Suprapubic skin (tissue), 3 donors: Measurements from ENCODE around the gene PSIP1.

Experiments
- POLR2AphosphoS5 ChIP-seq, 3 donors: sonication (generic); formaldehyde crosslinking; IDR thresholded peaks; one replicate each; pipeline ENCODE4 v1.6.1; 2017; ENCODE audit warnings: antibody characterized with exemption in 3 of 3
- TF ChIP-seq, protein P1 (sequence below), 2 donors: fragments of 200-600 bp in 1 of 2; fragments of 450-650 bp in 1 of 2; sonication (generic) in 1 of 2; IDR thresholded peaks; one replicate each; pipeline ENCODE4 v1.5.1; 2016 to 2019; ENCODE audit warnings: antibody characterized with exemption in 2 of 2, mild to moderate bottlenecking in 1 of 2, moderate library complexity in 1 of 2

DNA sequence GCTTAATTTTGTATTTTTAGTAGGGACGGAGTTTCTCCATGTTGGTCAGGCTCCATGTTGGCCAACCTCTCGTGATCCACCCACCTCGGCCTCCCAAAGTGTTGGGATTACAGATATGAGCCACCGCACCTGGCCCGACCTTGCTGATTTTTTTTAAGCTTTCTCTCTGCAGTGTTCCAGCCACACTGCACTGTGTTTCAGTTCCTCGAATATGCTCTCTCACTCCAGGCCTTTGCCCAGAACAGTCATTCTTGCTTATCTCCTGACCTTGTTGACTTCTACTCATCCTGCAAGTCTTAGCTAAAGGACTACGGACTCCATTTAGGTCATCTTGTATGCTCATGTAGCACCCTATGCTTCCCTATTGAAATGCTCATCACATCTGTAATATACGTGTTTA is 84.8 kb downstream of the PSIP1 start:
- TF ChIP-seq, protein P1, sequence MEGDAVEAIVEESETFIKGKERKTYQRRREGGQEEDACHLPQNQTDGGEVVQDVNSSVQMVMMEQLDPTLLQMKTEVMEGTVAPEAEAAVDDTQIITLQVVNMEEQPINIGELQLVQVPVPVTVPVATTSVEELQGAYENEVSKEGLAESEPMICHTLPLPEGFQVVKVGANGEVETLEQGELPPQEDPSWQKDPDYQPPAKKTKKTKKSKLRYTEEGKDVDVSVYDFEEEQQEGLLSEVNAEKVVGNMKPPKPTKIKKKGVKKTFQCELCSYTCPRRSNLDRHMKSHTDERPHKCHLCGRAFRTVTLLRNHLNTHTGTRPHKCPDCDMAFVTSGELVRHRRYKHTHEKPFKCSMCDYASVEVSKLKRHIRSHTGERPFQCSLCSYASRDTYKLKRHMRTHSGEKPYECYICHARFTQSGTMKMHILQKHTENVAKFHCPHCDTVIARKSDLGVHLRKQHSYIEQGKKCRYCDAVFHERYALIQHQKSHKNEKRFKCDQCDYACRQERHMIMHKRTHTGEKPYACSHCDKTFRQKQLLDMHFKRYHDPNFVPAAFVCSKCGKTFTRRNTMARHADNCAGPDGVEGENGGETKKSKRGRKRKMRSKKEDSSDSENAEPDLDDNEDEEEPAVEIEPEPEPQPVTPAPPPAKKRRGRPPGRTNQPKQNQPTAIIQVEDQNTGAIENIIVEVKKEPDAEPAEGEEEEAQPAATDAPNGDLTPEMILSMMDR (IDR thresholded peaks at IDR 0.05): no peak
- TF ChIP-seq POLR2AphosphoS5 (IDR thresholded peaks at IDR 0.05): no peak
